ENCODE results near the gene MSRB1.

GRCh38 chr16:1980030-1980769, 37.2 kb upstream of the MSRB1 start:
- TF ChIP-seq POLR2A (IDR thresholded peaks at IDR 0.05) (no peak), CTCF (IDR thresholded peaks at IDR 0.05) (no peak), POLR2AphosphoS5 (IDR thresholded peaks at IDR 0.05) (no peak), EP300 (IDR thresholded peaks at IDR 0.05) (no peak)

Data from stomach (tissue), 4 donors.